ENCODE results near the gene HOXB3.

The HOXB3 gene

DNA sequence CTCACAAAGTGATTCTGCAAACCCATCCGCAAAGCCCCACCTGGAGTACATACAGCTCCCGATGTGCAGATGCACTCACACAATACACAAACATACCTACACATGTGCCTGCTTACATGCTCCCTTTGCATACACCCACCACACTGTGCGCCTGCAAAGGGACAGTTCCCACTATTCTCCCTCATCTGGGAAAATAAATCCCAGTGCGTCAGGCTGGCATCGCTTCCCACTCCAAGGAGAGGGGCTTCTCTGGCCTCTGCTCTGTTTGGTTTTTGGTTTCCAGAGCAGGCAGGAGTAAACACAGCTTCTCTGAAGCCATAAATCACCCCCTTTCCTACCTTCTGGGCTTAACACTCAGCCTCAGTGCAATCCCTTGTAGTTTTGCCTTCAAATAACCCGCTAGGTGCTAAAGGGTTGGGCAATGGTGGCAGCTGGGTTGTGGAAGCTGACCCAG, 26.6 kb downstream of the HOXB3 start:
- H3K36me3 ChIP-seq (ENCODE audit: control insufficient read depth in 2 of 2, insufficient read depth in 1 of 2, low read length in 2 of 2) = peaks cover 13 to 61% of the 10 kb centered on the region in 2 experiments
- CTCF ChIA-PET = interaction anchor here (1.2 to 2.0 kb wide), 3 partner anchors 22 to 30 kb away, joined by 4 to 5 read pairs (median 4); partner anchors contain the start of gene HOXB5
- H3K27ac ChIP-seq (ENCODE audit: extremely low read depth, low read depth, low read length) = peak overlapping the region; percentile 76; the same call in 1 of the 2 replicates
- H3K4me1 ChIP-seq (ENCODE audit: control insufficient read depth, insufficient read depth, low read length) = peaks cover 89% of the 10 kb centered on the region
- no peaks in the 10 kb centered on the region for H3K9me3 ChIP-seq (ENCODE audit: control insufficient read depth, insufficient read depth, low read depth, low read length)
- POLR2A ChIA-PET = interaction anchor here (0.7 kb wide), 1 partner anchor 8 kb away, joined by 3 read pairs; no protein-coding TSS in a partner anchor
- no peak overlapping the region for H3K4me3 ChIP-seq (ENCODE audit: low read depth, low read length)
- TF ChIP-seq OSR2 (tag by site-specific recombination; IDR thresholded peaks at IDR 0.05) (peak; percentile 19; the same call in 1 of the 2 replicates), ZBTB8A (tag by site-specific recombination; IDR thresholded peaks at IDR 0.05) (peak; percentile 42; the same call in 1 of the 2 replicates), ZFHX2 (tag by site-specific recombination; conservative IDR thresholded peaks at IDR 0.05) (peak; percentile 5; the same call in 1 of the 2 replicates), SP7 (tag by site-specific recombination; IDR thresholded peaks at IDR 0.05) (peak; percentile 67), ZNF2 (tag by site-specific recombination; IDR thresholded peaks at IDR 0.05) (peak; percentile 55; the same call in 1 of the 2 replicates), ZNF561 (tag by site-specific recombination; IDR thresholded peaks at IDR 0.05; ENCODE audit: borderline replicate concordance) (0 out of 2 replicates have a peak, but pooled peaks have one; percentile 34), PRDM1 (tag by site-specific recombination; IDR thresholded peaks at IDR 0.05) (no peak), ZNF433 (tag by site-specific recombination; IDR thresholded peaks at IDR 0.05; ENCODE audit: low read depth) (no peak), ZBTB10 (tag by site-specific recombination; IDR thresholded peaks at IDR 0.05) (no peak), YY1 (tag by site-specific recombination; IDR thresholded peaks at IDR 0.05) (no peak), ZBTB7A (tag by site-specific recombination; IDR thresholded peaks at IDR 0.05; ENCODE audit: low read depth) (no peak), ZNF830 (tag by site-specific recombination; IDR thresholded peaks at IDR 0.05; ENCODE audit: low read depth) (no peak), ZBTB17 (tag by site-specific recombination; IDR thresholded peaks at IDR 0.05) (0 out of 2 replicates have a peak, but pooled peaks have one; percentile 20), ZNF449 (tag by site-specific recombination; IDR thresholded peaks at IDR 0.05) (peak; percentile 86), PATZ1 (tag by site-specific recombination; IDR thresholded peaks at IDR 0.05) (peak; percentile 47; the same call in 1 of the 2 replicates), EGR2 (tag by site-specific recombination; IDR thresholded peaks at IDR 0.05; ENCODE audit: low read depth) (no peak), ZNF600 (tag by site-specific recombination; IDR thresholded peaks at IDR 0.05) (peak; percentile 61; the same call in 1 of the 2 replicates), ZBTB48 (tag by site-specific recombination; IDR thresholded peaks at IDR 0.05) (0 out of 2 replicates have a peak, but pooled peaks have one; percentile 28), FEZF1 (tag by site-specific recombination; IDR thresholded peaks at IDR 0.05) (0 out of 2 replicates have a peak, but pooled peaks have one; percentile 22), SCRT1 (tag by site-specific recombination; IDR thresholded peaks at IDR 0.05; ENCODE audit: borderline replicate concordance) (no peak), IKZF3 (tag by site-specific recombination; IDR thresholded peaks at IDR 0.05) (peak; percentile 76), ZNF394 (tag by site-specific recombination; IDR thresholded peaks at IDR 0.05; ENCODE audit: borderline replicate concordance) (peak; percentile 37; the same call in 1 of the 2 replicates), ZNF555 (tag by site-specific recombination; conservative IDR thresholded peaks at IDR 0.05) (no peak), GLIS2 (tag by site-specific recombination; IDR thresholded peaks at IDR 0.05) (no peak)
- TF ChIP-seq, protein P1, sequence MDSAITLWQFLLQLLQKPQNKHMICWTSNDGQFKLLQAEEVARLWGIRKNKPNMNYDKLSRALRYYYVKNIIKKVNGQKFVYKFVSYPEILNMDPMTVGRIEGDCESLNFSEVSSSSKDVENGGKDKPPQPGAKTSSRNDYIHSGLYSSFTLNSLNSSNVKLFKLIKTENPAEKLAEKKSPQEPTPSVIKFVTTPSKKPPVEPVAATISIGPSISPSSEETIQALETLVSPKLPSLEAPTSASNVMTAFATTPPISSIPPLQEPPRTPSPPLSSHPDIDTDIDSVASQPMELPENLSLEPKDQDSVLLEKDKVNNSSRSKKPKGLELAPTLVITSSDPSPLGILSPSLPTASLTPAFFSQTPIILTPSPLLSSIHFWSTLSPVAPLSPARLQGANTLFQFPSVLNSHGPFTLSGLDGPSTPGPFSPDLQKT (IDR thresholded peaks at IDR 0.05; ENCODE audit: borderline replicate concordance, low read depth, low read length) = no peak
- TF ChIP-seq, protein P2, sequence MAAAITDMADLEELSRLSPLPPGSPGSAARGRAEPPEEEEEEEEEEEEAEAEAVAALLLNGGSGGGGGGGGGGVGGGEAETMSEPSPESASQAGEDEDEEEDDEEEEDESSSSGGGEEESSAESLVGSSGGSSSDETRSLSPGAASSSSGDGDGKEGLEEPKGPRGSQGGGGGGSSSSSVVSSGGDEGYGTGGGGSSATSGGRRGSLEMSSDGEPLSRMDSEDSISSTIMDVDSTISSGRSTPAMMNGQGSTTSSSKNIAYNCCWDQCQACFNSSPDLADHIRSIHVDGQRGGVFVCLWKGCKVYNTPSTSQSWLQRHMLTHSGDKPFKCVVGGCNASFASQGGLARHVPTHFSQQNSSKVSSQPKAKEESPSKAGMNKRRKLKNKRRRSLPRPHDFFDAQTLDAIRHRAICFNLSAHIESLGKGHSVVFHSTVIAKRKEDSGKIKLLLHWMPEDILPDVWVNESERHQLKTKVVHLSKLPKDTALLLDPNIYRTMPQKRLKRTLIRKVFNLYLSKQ (tag by site-specific recombination; IDR thresholded peaks at IDR 0.05; ENCODE audit: borderline replicate concordance) = no peak
- TF ChIP-seq, protein P3, sequence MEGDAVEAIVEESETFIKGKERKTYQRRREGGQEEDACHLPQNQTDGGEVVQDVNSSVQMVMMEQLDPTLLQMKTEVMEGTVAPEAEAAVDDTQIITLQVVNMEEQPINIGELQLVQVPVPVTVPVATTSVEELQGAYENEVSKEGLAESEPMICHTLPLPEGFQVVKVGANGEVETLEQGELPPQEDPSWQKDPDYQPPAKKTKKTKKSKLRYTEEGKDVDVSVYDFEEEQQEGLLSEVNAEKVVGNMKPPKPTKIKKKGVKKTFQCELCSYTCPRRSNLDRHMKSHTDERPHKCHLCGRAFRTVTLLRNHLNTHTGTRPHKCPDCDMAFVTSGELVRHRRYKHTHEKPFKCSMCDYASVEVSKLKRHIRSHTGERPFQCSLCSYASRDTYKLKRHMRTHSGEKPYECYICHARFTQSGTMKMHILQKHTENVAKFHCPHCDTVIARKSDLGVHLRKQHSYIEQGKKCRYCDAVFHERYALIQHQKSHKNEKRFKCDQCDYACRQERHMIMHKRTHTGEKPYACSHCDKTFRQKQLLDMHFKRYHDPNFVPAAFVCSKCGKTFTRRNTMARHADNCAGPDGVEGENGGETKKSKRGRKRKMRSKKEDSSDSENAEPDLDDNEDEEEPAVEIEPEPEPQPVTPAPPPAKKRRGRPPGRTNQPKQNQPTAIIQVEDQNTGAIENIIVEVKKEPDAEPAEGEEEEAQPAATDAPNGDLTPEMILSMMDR (tag by site-specific recombination; IDR thresholded peaks at IDR 0.05) = no peak

Data from HEK293 (cell line).